ENCODE results near the gene ANKS1B.
"Not testable (repeated sequence)": the region's sequence is repeated elsewhere in the genome, so short reads cannot be mapped to it uniquely, and the experiment has no call there.

ANKS1B gene

DNA sequence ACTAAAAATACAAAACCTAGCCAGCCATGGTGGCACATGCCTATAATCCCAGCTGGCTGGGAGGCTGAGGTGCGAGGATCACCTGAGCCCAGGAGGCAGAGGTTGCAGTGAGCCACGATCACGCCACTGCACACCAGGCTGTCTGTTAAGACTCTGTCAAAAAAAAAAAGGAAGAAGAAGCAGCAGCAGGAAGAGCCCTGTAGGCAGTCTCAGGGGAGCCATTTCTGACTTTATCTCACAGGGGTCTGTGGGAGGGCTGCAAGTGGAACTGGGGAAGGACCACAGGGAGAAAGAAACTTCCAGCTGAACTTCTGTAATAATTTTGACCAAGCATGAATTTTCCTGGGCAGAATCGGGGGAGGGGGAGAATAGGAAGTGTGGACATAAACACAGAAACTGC lies 304.5 kb downstream of the ANKS1B start:
- DNase-seq, result no peak

DNA sequence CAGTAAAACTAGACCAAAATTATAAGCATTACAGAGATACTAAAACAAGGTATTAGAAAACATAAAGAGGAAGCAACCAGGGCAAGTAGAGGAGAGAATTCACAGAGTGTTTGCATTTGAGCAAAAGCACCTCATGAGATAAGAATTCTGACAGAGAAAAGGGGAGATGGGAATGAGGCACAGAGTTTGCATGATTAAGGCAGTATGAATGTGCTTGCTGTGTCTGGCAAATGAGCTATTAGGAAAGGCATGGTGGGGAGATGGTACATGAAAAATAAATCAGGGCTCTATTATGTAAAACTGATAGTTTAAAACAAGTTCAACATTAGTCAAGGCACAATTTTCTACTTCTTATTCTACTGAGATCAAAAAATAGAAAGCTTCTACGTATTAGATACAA lies 314.1 kb downstream of the ANKS1B start:
- no peak for DNase-seq

- DNase-seq, result no peak
Observed at GRCh38 chr12:99658671-99659349, 325.9 kb downstream of the ANKS1B start.

- no peak for DNase-seq
Observed at GRCh38 chr12:99649551-99649950, 335.2 kb downstream of the ANKS1B start.

GRCh38 chr12:99648183-99648582 lies 336.6 kb downstream of the ANKS1B start:
- DNase-seq, result no peak

GRCh38 chr12:99647453-99647852 lies 337.3 kb downstream of the ANKS1B start, which contains the start of gene GARIN6:
Gene GARIN6, plus strand, starts transcription at chr12:99647753. Its CDS starts 422 bp downstream, at chr12:99648175.
- no peak for DNase-seq

DNA sequence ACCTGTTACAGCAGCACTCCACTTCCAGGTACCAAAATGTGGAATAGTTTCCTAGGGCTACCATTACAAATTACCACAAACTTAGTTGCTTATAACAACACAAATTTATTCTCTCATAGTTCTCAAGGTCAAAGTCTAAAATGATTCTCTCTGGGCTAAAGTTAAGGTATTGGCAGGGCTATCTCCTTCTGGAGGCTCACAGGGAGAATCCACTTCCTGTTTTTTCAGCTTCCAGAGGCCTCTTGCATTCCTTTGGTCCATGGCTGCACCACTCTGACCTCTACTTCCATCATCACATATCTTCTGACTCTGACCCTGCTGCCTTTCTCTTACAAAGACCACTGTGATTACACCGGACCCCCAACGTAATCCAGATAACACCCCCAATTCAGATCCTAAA lies 340.1 kb downstream of the ANKS1B start:
- DNase-seq, result no peak

DNA sequence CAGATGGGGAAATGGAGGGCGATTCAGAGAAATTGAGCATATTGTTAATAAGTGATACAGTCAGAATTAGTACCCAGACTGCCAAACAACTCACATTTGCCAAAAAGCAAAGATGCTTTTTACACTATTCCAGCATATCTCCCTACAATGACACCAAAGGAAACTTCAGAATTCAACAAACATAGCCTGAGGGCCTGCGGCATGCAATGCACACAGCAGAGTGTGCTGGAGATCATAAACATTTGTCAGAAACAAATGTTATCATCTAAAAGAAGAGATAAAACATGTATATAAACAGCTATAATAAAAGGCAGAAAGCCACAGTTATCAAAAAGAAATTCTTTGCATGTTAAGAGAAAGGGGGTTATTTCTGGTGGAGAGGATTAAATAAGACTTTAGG lies 357.3 kb downstream of the ANKS1B start:
- no peak for DNase-seq

GRCh38 chr12:99624591-99624990 lies 360.1 kb downstream of the ANKS1B start:
- not testable (repeated sequence) for DNase-seq

DNA sequence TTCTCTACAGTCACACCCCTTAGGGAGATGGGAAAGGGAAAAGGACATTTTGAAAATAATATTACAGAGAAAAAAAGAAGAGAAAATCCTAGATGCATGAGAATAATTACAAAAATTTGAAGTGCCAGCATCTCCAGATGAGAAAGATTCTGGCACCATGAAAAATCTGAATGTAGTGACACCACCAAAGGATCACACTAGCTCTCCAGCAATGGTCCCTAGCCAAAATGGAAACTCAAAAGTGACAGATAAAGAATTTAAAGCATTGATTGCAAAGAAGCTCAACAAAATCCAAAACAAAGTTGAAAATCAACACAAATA lies 364.6 kb downstream of the ANKS1B start:
- DNase-seq, result no peak

DNA sequence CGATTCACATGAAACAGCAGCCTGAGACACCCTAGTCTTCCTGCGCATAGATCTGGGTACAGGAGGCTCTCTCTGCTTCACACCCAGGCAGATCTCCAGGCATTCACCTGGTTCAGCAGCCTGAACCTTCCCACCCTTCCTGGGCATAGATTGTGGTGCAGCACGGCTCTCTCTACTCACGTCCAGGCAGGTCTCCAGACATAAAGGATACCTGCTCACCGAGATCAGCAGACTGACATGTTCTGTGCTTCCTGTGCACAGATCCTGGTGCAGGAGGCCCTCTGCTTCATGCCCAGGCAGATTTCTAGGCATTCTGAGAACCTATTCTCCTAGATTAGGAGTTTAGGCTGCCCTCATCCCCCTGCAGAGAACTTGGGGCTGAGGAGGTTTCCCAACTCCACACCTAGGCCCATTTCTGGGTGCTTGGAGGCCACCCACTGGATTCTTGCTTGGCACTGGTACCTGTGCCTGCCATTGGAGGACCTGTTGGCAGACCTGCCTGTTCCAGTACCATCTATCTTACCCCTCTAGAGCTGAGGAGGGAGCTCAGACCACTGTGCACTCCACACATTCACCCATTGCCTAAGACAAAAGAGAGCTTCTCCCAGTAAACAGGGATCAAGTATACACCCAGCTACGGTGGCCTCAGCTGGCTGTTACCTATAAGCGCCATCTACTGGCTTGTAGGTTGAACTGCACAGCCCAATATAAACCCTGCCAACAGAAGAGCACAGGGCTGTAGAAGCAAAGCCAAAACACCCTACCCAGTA lies 365.2 kb downstream of the ANKS1B start:
- no peak for DNase-seq

DNA sequence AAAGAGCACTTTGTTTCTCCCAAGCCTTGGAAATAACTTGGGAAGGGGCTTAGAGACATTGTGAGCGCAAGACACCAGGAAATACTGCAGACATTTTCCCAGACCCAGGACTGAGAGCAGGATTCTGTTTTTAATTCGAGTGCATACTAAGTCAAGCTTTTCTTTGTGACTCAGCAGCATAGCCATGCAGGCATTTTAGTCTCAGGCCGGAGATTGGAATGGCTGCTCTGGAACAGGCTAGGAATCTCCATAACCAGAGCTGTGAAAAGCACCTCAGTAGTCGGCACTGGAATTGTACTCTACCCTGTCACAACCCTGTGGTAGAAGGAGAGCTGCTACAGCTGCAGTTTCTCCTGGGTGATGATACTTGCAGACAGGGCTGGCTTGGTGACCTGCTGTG lies 366.1 kb downstream of the ANKS1B start:
- no peak for DNase-seq

DNA sequence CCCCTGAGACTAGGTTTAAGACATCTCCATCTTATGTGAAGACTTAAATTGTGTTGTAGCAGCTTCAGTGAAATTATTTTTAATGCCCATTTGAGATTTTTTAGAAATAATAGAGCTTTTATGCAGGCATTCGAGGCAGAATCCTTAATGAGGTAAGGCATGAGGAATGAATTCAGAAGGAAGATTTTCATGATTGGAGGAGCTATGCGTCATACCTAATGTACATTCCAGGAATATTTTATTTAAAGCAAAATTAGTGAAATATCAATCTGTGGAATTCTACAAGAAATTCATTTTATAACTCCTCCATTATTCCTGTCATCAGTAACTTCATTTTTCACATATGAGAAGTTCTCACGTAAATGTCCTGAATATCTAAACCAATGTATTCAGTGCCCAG lies 373.1 kb downstream of the ANKS1B start:
- no peak for DNase-seq

- no peak for DNase-seq
Observed at GRCh38 chr12:99611117-99611516, 373.6 kb downstream of the ANKS1B start.

DNA sequence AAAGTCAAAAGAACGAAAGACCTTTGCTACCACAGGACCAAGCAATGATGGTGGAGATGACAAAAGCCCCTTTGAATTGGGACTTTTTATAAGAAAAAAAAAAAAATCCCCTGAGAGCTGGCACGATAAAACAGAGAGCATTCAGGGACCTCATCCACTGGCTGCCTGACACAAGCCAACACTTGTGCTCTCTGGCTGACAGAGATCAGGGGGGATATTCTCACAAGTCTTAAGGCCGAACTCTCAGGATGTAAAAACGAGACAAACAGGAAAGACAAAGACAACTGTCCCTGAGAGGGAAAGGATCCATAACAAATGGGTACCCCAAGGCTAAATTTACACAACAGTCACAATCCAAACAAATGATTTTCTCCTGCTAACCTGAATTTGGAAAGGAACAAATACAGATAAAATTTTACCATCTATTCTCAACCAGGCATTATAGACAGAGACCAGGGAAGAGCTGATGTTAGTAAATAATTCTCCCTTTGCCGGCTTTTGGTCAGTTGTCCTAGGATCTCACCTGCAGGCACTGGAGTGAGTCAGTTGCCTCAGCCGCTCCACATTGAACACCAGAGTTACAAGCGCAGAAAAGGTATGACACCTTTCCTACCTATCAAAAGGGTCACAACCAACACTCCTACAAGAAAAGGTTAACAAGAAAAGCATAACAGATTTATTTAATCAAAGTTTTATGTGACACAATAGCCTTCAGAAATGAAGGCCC lies 375.1 kb downstream of the ANKS1B start:
- no peak for DNase-seq

DNA sequence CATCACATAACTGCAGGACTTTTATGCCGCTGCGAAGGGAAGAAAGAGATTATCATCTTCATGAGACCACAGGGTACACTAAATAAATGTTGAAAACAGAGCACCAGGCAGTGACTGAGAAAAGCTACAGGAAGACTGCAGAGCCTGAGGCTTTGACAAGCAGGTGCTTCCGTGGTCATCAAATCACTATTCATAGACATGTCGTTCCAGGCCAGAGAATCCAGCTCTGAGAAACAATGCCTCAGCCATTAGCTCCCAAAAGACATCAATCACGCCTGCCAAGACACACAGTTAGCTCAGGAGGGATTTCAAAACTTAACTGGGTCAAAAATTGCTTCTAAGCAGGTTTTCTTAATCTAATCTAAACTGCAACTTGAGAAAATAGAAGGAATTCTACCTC lies 384.3 kb downstream of the ANKS1B start:
- DNase-seq, result no peak

- no peak for DNase-seq
Observed at GRCh38 chr12:99598785-99599184, 386.0 kb downstream of the ANKS1B start.

- DNase-seq, result no peak
Observed at GRCh38 chr12:99596762-99597161, 388.0 kb downstream of the ANKS1B start.

GRCh38 chr12:99577125-99577524 lies 407.6 kb downstream of the ANKS1B start:
- not testable (repeated sequence) for DNase-seq

DNA sequence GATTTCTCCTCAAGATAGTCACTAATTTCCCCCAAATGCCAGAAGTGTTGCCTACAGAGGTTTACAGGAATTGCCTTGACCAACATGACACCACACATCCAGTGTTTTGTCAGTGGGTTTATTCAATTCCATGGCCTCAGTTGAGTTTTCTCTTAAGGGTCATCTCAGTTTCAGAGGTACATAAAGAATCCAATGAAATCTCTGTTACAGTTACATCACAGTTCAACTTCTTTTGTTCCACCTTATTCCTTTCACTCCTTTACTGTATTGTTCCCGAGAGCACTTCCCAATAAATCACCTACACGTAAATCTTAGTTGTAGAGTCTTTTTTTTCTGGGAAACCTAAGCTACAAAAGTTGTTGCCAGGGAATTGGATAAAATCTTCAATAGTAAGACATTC lies 410.8 kb downstream of the ANKS1B start:
- no peak for DNase-seq

DNA sequence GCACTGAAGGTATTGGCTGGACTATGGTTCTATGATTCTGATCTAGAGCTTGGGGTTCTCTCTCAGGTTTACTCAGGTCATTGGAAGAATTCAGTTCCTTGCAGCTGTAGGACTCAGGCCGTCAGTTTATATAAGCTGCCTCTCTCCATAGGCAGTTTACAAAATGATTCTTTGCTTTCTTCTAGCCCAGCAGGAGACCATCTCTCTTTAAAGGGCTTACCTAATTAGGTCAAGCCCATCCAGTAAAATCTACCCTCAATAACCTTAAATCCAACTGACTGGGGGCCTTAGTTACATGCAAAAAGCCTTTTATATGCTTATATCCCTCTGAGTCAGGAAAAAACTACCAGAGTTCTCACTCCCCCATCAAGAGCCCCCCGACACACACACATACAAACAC lies 417.7 kb downstream of the ANKS1B start:
- DNase-seq, result no peak

DNA sequence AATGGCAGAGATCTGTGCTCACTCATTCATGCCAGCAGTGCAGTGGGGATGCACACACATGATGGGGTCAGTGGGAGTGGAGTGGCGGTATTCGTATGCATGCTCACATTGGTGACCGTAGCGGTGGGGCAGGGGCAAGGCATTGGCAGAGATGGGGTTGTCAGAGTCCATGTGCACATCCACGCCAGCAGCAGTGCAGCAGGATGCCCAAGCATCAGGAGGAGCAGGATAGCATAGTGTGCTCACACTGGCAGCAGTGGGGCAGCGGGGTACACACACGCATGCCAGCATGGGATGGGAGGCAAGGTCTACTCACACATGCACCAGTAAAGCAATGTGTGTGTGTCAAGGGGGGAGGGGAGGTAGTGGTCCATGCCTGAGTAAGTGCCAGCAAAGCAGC lies 426.6 kb downstream of the ANKS1B start:
- no peak for DNase-seq

DNA sequence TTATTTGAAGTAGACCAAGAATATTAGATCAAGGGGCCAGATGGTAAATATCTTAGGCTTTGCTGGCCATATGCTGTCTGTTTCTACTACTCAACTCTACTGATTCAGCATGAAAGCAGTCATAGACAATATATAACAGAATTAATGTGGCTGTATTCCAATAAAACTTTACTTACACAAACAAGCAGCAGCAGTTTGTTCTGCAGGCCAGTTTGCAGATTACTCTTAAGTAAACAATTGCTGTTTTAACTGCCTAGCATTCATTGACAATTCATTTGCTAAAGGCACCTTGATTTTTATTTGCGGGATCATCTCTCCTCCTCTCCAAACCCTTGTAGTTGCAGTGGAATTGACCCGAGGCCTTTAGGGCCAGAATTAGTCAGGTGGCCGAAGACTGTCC lies 431.3 kb downstream of the ANKS1B start:
- no peak for DNase-seq

DNA sequence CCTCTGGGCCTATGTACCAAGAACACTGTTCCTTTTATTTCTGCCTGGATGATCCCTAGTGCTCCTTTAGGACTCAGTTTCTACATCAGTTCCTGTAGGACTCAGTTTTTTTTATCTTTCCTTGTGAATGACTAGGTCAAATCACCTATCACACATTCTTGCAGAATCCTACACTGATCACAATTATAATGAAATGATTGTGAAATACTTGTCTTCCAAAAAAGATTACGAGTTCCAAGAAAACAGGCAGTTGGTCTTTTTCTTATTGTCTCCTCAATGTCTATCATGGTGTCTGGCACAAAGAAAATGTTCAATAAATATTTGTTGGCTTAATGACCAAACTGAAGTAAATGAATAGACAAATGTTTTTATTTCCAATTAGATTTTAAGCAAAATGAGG lies 432.7 kb downstream of the ANKS1B start:
- DNase-seq, result no peak

Measured in stimulated activated CD4-positive, alpha-beta T cell treated with anti-CD3 and anti-CD28 coated beads, Interleukin-4, amount 100 ng/mL, for 24 hours (primary cell).